Loucy (cell line): ENCODE results near the gene FANCF.

Source experiments
- H2AFZ ChIP-seq: fragments of 200-600 bp; sonication (generic); 2 replicates; pipeline ENCODE4 v1.6.0; 2016; ENCODE audit warnings: antibody characterized with exemption, mild to moderate bottlenecking, low read length, moderate library complexity
- H3F3A ChIP-seq: fragments of 200-600 bp; 2 replicates; pipeline ENCODE4 v1.6.0; 2016; ENCODE audit warnings: antibody characterized with exemption, low read depth, mild to moderate bottlenecking
- H3K27me3 ChIP-seq: fragments of 200-600 bp; sonication (generic); 2 replicates; pipeline ENCODE4 v1.6.1; 2014; ENCODE audit warnings: low read length, mild to moderate bottlenecking; ENCODE audit not compliant: insufficient read depth, poor library complexity, severe bottlenecking
- H3K36me3 ChIP-seq: fragments of 200-600 bp; sonication (generic); 2 replicates; pipeline ENCODE4 v1.6.1; 2016; ENCODE audit warnings: low read length; ENCODE audit not compliant: insufficient read depth
- H3K4me1 ChIP-seq: fragments of 200-600 bp; sonication (generic); 2 replicates; pipeline ENCODE4 v1.5.1; 2014; ENCODE audit warnings: low read length, mild to moderate bottlenecking; ENCODE audit not compliant: insufficient read depth, poor library complexity, severe bottlenecking
- H3K4me2 ChIP-seq: fragments of 200-600 bp; sonication (generic); 2 replicates; pipeline ENCODE4 v1.6.0; 2014; ENCODE audit warnings: antibody characterized with exemption, low read length, low read depth, mild to moderate bottlenecking; ENCODE audit not compliant: poor library complexity, severe bottlenecking
- H3K4me3 ChIP-seq: fragments of 200-600 bp; sonication (generic); 2 replicates; pipeline ENCODE4 v1.5.1; 2014; ENCODE audit warnings: low read length, mild to moderate bottlenecking, mixed read lengths; ENCODE audit not compliant: poor library complexity, severe bottlenecking
- H3K79me2 ChIP-seq: fragments of 200-600 bp; sonication (generic); 2 replicates; pipeline ENCODE4 v1.6.1; 2014; ENCODE audit warnings: low read length; ENCODE audit not compliant: insufficient read depth
- H3K9ac ChIP-seq: fragments of 200-600 bp; sonication (generic); 2 replicates; pipeline ENCODE4 v1.6.0; 2014; ENCODE audit warnings: mild to moderate bottlenecking, low read depth, low read length, moderate library complexity; ENCODE audit not compliant: poor library complexity, severe bottlenecking
- H3K9me2 ChIP-seq: fragments of 200-600 bp; sonication (generic); replicated peaks from 2 replicates; pipeline ENCODE4 v1.6.1; 2016; ENCODE audit warnings: low read depth, low read length, mixed read lengths
- H3K9me3 ChIP-seq: fragments of 200-600 bp; sonication (generic); 2 replicates; pipeline ENCODE4 v1.6.1; 2014; ENCODE audit warnings: mild to moderate bottlenecking, antibody characterized with exemption, low read length, low read depth; ENCODE audit not compliant: insufficient read depth
- H4K20me1 ChIP-seq: fragments of 200-600 bp; sonication (generic); 2 replicates; pipeline ENCODE4 v1.6.0; 2014; ENCODE audit warnings: antibody characterized with exemption, low read length, mild to moderate bottlenecking; ENCODE audit not compliant: insufficient read depth, poor library complexity, severe bottlenecking
- CTCF ChIP-seq: fragments of 200-600 bp; sonication (generic); conservative IDR thresholded peaks from 2 replicates; pipeline ENCODE4 v1.5.1; 2014; ENCODE audit warnings: mild to moderate bottlenecking, antibody characterized with exemption, low read length
- EZH2phosphoT487 ChIP-seq: fragments of 200-600 bp; IDR thresholded peaks from 2 replicates; pipeline ENCODE4 v1.6.1; 2018; ENCODE audit warnings: antibody characterized with exemption, mild to moderate bottlenecking, moderate library complexity, borderline replicate concordance

FANCF gene

GRCh38 chr11:22602504-22602903, 23.1 kb downstream of the FANCF start:
- H2AFZ ChIP-seq, result no peak overlapping the region
- H3F3A ChIP-seq, result no peaks in the 10 kb centered on the region
- H3K4me2 ChIP-seq, result no peak overlapping the region
- H3K9me3 ChIP-seq, result no peaks in the 10 kb centered on the region
- H3K9ac ChIP-seq, result no peak overlapping the region
- no peaks in the 10 kb centered on the region for H3K27me3 ChIP-seq
- H3K9me2 ChIP-seq, result no peaks in the 10 kb centered on the region
- no peaks in the 10 kb centered on the region for H4K20me1 ChIP-seq
- H3K79me2 ChIP-seq, result no peaks in the 10 kb centered on the region
- no peak overlapping the region for H3K4me3 ChIP-seq
- no peaks in the 10 kb centered on the region for H3K4me1 ChIP-seq
- TF ChIP-seq CTCF, result no peak
- TF ChIP-seq EZH2phosphoT487, result no peak
- H3K36me3 ChIP-seq, result no peaks in the 10 kb centered on the region

GRCh38 chr11:22599458-22599857, 26.2 kb downstream of the FANCF start:
- H3K9me3 ChIP-seq, result no peaks in the 10 kb centered on the region
- no peak for TF ChIP-seq EZH2phosphoT487
- TF ChIP-seq CTCF, result no peak
- H3K4me3 ChIP-seq, result no peak overlapping the region
- H4K20me1 ChIP-seq, result no peaks in the 10 kb centered on the region
- H3K4me1 ChIP-seq, result no peaks in the 10 kb centered on the region
- H3K9ac ChIP-seq, result no peak overlapping the region
- no peaks in the 10 kb centered on the region for H3K36me3 ChIP-seq
- no peaks in the 10 kb centered on the region for H3K9me2 ChIP-seq
- no peaks in the 10 kb centered on the region for H3F3A ChIP-seq
- no peak overlapping the region for H2AFZ ChIP-seq
- no peaks in the 10 kb centered on the region for H3K79me2 ChIP-seq
- H3K4me2 ChIP-seq, result no peak overlapping the region
- H3K27me3 ChIP-seq, result no peaks in the 10 kb centered on the region

GRCh38 chr11:22597062-22597461, 28.6 kb downstream of the FANCF start:
- no peaks in the 10 kb centered on the region for H3F3A ChIP-seq
- H2AFZ ChIP-seq, result no peak overlapping the region
- H4K20me1 ChIP-seq, result no peaks in the 10 kb centered on the region
- no peaks in the 10 kb centered on the region for H3K27me3 ChIP-seq
- H3K9me2 ChIP-seq, result no peaks in the 10 kb centered on the region
- no peak overlapping the region for H3K9ac ChIP-seq
- H3K4me2 ChIP-seq, result no peak overlapping the region
- no peaks in the 10 kb centered on the region for H3K9me3 ChIP-seq
- H3K4me1 ChIP-seq, result no peaks in the 10 kb centered on the region
- no peaks in the 10 kb centered on the region for H3K79me2 ChIP-seq
- TF ChIP-seq CTCF, result no peak
- TF ChIP-seq EZH2phosphoT487, result no peak
- H3K4me3 ChIP-seq, result no peak overlapping the region
- H3K36me3 ChIP-seq, result no peaks in the 10 kb centered on the region
